ENCODE measurements around the gene SLC25A43. TPM values are rescaled to one million over a fixed set of nuclear protein-coding genes. Genes with fewer than 3 reads are reported as not detected.

SLC25A43 gene
- total RNA-seq, 1 experiment from 2014 or later, result 4.5 TPM

GRCh38 chrX:119427024-119427794 lies 28.1 kb downstream of the SLC25A43 start (continued):
- TF ChIP-seq FOXP4 (CRISPR knock-in tag; IDR thresholded peaks at IDR 0.05), result no peak
- no peak for TF ChIP-seq SOX15 (CRISPR knock-in tag; IDR thresholded peaks at IDR 0.05)
- TF ChIP-seq TP53 (CRISPR knock-in tag; IDR thresholded peaks at IDR 0.05), result no peak
- no peak for TF ChIP-seq USF1 (CRISPR knock-in tag; IDR thresholded peaks at IDR 0.05)
- no peak for TF ChIP-seq HMGXB4 (CRISPR knock-in tag; IDR thresholded peaks at IDR 0.05)
- TF ChIP-seq E2F1 (CRISPR knock-in tag; IDR thresholded peaks at IDR 0.05), result no peak

- ATAC-seq (no peak), DNase-seq (ENCODE audit: low spot score) (no peak)
- H3K4me1 Mint-ChIP-seq, result peaks cover 14% of the 10 kb centered on the region
- H3K27ac Mint-ChIP-seq, result no peak overlapping the region; the same call in 1 of the 2 replicates
- POLR2A ChIA-PET, result no interaction called here
- H3K27me3 Mint-ChIP-seq (ENCODE audit: low read depth), result no peaks in the 10 kb centered on the region
- H3K9me3 Mint-ChIP-seq, result no peaks in the 10 kb centered on the region
- no peak overlapping the region for H3K4me3 Mint-ChIP-seq
- TF ChIP-seq E2F1 (CRISPR knock-in tag; IDR thresholded peaks at IDR 0.05) (no peak), GRHL2 (CRISPR knock-in tag; IDR thresholded peaks at IDR 0.05; ENCODE audit: insufficient replicate concordance, severe bottlenecking) (no peak), SMAD4 (CRISPR knock-in tag; IDR thresholded peaks at IDR 0.05) (no peak), ZNF532 (CRISPR knock-in tag; IDR thresholded peaks at IDR 0.05; ENCODE audit: borderline replicate concordance) (no peak), ATF6 (CRISPR knock-in tag; IDR thresholded peaks at IDR 0.05) (no peak), NR2C2 (CRISPR knock-in tag; IDR thresholded peaks at IDR 0.05) (no peak), ZNF138 (CRISPR knock-in tag; conservative IDR thresholded peaks at IDR 0.05) (no peak), ATF1 (CRISPR knock-in tag; IDR thresholded peaks at IDR 0.05) (no peak), ZMAT4 (CRISPR knock-in tag; IDR thresholded peaks at IDR 0.05) (no peak)
- H3K36me3 Mint-ChIP-seq, result peaks cover 5% of the 10 kb centered on the region; the same call in 1 of the 2 replicates
- CTCF ChIA-PET, result interaction anchor here (1.4 kb wide), 1 partner anchor 38 kb away, joined by 3 read pairs; no protein-coding TSS in a partner anchor
Observed at GRCh38 chrX:119427795-119428185, 28.7 kb downstream of the SLC25A43 start.

Measured in WTC11 (cell line).